Measurements from ENCODE around the gene ST7L. TPM values are rescaled to one million over a fixed set of nuclear protein-coding genes. Genes with fewer than 3 reads are reported as not detected.

The ST7L gene
- total and polyA plus RNA-seq, 9 of the 15 experiments (the other 6 are each of a cell fraction or from before 2014, with no cell fraction given) = 9.0 to 32.5 (median 26.6) TPM

DNA sequence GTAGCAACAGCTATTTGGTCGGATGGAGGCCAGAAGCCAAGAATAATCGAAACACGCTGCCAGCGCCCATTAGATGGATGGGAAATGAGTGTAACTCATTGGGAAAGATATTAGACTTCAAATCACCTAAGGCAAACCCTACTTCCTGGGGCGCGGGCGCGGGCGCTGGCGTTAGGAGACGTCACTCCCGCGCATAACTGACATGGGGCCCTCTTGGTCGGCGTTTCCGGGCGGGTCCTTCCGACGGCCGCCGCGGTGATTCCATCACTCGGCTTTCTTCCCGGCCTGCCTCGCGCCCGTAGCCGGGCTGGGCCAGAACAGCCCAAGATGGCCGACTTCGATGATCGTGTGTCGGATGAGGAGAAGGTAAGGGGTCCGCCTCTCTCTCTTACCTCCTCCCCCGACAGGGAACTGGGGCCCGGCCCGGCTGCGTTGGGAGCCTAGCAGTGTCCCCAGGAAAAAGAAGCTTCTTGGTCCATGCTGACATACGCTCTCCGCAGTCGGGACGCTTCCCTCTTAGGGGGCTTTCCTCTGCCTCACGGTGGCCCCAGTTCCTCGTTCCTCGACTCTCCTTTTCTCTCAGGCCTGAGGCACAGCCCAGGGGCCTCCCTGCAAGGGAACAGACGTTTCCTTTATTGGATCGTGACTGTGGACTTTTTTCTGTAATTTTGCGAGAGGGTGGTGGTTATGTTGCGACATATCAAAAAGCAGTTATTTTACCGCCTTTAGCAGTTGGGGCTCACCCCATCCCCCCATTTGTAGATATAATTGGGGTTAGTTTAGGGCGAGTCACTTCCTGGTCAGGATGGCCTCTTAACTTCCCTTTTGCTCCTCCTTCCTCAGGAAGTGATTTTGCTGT lies 806 bp upstream of the ST7L start, which contains the start of gene CAPZA1 (continued):
- TF ChIP-seq, protein P1, sequence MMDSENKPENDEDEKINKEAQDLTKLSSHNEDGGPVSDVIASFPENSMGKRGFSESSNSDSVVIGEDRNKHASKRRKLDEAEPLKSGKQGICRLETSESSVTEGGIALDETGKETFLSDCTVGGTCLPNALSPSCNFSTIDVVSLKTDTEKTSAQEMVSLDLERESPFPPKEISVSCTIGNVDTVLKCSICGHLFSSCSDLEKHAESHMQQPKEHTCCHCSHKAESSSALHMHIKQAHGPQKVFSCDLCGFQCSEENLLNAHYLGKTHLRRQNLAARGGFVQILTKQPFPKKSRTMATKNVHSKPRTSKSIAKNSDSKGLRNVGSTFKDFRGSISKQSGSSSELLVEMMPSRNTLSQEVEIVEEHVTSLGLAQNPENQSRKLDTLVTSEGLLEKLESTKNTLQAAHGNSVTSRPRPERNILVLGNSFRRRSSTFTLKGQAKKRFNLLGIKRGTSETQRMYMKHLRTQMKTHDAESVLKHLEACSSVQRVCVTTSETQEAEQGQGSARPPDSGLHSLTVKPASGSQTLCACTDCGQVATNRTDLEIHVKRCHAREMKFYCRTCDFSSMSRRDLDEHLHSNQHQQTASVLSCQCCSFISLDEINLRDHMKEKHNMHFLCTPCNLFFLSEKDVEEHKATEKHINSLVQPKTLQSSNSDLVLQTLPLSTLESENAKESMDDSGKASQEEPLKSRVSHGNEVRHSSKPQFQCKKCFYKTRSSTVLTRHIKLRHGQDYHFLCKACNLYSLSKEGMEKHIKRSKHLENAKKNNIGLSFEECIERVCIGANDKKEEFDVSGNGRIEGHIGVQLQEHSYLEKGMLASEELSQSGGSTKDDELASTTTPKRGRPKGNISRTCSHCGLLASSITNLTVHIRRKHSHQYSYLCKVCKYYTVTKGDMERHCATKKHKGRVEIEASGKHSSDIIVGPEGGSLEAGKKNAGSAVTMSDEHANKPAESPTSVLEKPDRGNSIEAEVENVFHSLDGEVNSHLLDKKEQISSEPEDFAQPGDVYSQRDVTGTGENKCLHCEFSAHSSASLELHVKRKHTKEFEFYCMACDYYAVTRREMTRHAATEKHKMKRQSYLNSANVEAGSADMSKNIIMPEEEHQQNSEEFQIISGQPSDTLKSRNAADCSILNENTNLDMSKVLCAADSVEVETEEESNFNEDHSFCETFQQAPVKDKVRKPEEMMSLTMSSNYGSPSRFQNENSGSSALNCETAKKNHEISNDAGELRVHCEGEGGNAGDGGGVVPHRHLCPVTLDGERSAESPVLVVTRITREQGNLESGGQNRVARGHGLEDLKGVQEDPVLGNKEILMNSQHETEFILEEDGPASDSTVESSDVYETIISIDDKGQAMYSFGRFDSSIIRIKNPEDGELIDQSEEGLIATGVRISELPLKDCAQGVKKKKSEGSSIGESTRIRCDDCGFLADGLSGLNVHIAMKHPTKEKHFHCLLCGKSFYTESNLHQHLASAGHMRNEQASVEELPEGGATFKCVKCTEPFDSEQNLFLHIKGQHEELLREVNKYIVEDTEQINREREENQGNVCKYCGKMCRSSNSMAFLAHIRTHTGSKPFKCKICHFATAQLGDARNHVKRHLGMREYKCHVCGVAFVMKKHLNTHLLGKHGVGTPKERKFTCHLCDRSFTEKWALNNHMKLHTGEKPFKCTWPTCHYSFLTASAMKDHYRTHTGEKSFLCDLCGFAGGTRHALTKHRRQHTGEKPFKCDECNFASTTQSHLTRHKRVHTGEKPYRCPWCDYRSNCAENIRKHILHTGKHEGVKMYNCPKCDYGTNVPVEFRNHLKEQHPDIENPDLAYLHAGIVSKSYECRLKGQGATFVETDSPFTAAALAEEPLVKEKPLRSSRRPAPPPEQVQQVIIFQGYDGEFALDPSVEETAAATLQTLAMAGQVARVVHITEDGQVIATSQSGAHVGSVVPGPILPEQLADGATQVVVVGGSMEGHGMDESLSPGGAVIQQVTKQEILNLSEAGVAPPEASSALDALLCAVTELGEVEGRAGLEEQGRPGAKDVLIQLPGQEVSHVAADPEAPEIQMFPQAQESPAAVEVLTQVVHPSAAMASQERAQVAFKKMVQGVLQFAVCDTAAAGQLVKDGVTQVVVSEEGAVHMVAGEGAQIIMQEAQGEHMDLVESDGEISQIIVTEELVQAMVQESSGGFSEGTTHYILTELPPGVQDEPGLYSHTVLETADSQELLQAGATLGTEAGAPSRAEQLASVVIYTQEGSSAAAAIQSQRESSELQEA (IDR thresholded peaks at IDR 0.05; ENCODE audit: low read depth) = no peak
- TF ChIP-seq PHF8 (IDR thresholded peaks at IDR 0.05; ENCODE audit: borderline replicate concordance, low read length) = peak; percentile 87
- peak; percentile 93 for TF ChIP-seq ZBTB17 (CRISPR knock-in tag; IDR thresholded peaks at IDR 0.05)
- TF ChIP-seq RAD21 (CRISPR knock-in tag; conservative IDR thresholded peaks at IDR 0.05 in 1 of 2, IDR thresholded peaks at IDR 0.05 in 1 of 2) = no peak; a peak in 1 of 4 replicates
- TF ChIP-seq MAFK (IDR thresholded peaks at IDR 0.05; ENCODE audit: low read length) = peak; percentile 24; the same call in 1 of the 2 replicates
- TF ChIP-seq, protein P2, sequence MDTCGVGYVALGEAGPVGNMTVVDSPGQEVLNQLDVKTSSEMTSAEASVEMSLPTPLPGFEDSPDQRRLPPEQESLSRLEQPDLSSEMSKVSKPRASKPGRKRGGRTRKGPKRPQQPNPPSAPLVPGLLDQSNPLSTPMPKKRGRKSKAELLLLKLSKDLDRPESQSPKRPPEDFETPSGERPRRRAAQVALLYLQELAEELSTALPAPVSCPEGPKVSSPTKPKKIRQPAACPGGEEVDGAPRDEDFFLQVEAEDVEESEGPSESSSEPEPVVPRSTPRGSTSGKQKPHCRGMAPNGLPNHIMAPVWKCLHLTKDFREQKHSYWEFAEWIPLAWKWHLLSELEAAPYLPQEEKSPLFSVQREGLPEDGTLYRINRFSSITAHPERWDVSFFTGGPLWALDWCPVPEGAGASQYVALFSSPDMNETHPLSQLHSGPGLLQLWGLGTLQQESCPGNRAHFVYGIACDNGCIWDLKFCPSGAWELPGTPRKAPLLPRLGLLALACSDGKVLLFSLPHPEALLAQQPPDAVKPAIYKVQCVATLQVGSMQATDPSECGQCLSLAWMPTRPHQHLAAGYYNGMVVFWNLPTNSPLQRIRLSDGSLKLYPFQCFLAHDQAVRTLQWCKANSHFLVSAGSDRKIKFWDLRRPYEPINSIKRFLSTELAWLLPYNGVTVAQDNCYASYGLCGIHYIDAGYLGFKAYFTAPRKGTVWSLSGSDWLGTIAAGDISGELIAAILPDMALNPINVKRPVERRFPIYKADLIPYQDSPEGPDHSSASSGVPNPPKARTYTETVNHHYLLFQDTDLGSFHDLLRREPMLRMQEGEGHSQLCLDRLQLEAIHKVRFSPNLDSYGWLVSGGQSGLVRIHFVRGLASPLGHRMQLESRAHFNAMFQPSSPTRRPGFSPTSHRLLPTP (IDR thresholded peaks at IDR 0.05; ENCODE audit: borderline replicate concordance, extremely low read depth, insufficient read length) = no peak
- TF ChIP-seq, protein P3, sequence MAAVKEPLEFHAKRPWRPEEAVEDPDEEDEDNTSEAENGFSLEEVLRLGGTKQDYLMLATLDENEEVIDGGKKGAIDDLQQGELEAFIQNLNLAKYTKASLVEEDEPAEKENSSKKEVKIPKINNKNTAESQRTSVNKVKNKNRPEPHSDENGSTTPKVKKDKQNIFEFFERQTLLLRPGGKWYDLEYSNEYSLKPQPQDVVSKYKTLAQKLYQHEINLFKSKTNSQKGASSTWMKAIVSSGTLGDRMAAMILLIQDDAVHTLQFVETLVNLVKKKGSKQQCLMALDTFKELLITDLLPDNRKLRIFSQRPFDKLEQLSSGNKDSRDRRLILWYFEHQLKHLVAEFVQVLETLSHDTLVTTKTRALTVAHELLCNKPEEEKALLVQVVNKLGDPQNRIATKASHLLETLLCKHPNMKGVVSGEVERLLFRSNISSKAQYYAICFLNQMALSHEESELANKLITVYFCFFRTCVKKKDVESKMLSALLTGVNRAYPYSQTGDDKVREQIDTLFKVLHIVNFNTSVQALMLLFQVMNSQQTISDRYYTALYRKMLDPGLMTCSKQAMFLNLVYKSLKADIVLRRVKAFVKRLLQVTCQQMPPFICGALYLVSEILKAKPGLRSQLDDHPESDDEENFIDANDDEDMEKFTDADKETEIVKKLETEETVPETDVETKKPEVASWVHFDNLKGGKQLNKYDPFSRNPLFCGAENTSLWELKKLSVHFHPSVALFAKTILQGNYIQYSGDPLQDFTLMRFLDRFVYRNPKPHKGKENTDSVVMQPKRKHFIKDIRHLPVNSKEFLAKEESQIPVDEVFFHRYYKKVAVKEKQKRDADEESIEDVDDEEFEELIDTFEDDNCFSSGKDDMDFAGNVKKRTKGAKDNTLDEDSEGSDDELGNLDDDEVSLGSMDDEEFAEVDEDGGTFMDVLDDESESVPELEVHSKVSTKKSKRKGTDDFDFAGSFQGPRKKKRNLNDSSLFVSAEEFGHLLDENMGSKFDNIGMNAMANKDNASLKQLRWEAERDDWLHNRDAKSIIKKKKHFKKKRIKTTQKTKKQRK (IDR thresholded peaks at IDR 0.05; ENCODE audit: borderline replicate concordance, low read depth, low read length) = no peak
- TF ChIP-seq, protein P4, sequence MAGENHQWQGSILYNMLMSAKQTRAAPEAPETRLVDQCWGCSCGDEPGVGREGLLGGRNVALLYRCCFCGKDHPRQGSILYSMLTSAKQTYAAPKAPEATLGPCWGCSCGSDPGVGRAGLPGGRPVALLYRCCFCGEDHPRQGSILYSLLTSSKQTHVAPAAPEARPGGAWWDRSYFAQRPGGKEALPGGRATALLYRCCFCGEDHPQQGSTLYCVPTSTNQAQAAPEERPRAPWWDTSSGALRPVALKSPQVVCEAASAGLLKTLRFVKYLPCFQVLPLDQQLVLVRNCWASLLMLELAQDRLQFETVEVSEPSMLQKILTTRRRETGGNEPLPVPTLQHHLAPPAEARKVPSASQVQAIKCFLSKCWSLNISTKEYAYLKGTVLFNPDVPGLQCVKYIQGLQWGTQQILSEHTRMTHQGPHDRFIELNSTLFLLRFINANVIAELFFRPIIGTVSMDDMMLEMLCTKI (IDR thresholded peaks at IDR 0.05; ENCODE audit: partially characterized antibody) = no peak

Measured in K562 (cell line).